Muscle layer of duodenum (tissue), 2 donors: ENCODE data around the gene PUM1.
"Not testable (repeated sequence)": the region's sequence is repeated elsewhere in the genome, so short reads cannot be mapped to it uniquely, and the experiment has no call there.

ENCODE experiments used
- H3K27ac ChIP-seq: one replicate; pipeline ENCODE4 v1.7.0; 2013; ENCODE audit warnings: mild to moderate bottlenecking, low read length
- H3K27me3 ChIP-seq: one replicate; pipeline ENCODE4 v1.7.0; 2013; ENCODE audit warnings: low read depth, mild to moderate bottlenecking, control low read depth, low read length
- H3K36me3 ChIP-seq, 2 donors: one replicate each; pipeline ENCODE4 v1.7.0; 2013; ENCODE audit warnings: low read length in 2 of 2, control low read depth in 1 of 2, mild to moderate bottlenecking in 1 of 2; ENCODE audit not compliant: insufficient read depth in 2 of 2, control insufficient read depth in 1 of 2
- H3K4me1 ChIP-seq, 2 donors: one replicate each; pipeline ENCODE4 v1.7.0; 2013; ENCODE audit warnings: low read length in 2 of 2, mild to moderate bottlenecking in 2 of 2, control low read depth in 1 of 2, moderate library complexity in 1 of 2; ENCODE audit not compliant: insufficient read depth in 2 of 2, control insufficient read depth in 1 of 2
- H3K4me3 ChIP-seq, 2 donors: one replicate each; pipeline ENCODE4 v1.7.0; 2013; ENCODE audit warnings: low read length in 2 of 2, low read depth in 1 of 2, mild to moderate bottlenecking in 1 of 2
- H3K9me3 ChIP-seq, 2 donors: one replicate each; pipeline ENCODE4 v1.7.0; 2013; ENCODE audit warnings: low read length in 2 of 2, control low read depth in 1 of 2, mild to moderate bottlenecking in 1 of 2; ENCODE audit not compliant: control insufficient read depth in 1 of 2
- donor health status: healthy.

Gene PUM1

DNA sequence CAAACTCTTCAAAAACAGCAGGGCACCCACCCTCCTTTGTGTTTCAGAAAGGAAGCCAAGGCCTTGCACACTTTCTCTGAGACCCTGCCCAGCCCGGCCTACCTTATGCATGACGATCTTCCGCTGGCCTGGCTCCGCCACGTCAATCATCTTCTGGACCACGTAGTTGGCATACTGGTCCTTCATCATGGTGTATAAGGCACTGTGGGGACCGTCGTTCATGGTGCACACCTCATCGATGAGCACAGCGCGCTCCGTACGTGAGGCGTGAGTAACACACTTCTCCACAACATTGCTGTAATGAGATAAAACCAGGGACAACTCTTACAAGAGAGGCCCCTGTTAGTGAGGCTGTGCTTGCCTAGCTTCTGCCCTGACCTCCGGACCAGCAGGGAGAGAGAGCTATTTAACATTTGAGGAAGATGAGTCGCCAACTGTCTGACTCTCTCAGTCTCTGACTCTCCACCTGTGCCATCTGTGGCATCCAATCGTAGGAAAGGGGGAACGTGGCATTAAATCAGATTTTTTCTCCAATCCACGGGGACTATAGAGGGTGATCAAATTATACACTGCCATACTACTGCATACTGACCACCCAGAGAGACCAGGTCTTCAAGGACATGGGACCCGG, 128.9 kb downstream of the PUM1 start:
- Histone ChIP-seq H3K27me3 (no peaks in the 10 kb centered on the region), H3K27ac (no peak overlapping the region), H3K4me1 (peaks cover 0 to 5% of the 10 kb centered on the region in 2 donors), H3K9me3 (no peaks in the 10 kb centered on the region), H3K36me3 (peaks cover 50 to 60% of the 10 kb centered on the region in 2 donors), H3K4me3 (no peak overlapping the region)

DNA sequence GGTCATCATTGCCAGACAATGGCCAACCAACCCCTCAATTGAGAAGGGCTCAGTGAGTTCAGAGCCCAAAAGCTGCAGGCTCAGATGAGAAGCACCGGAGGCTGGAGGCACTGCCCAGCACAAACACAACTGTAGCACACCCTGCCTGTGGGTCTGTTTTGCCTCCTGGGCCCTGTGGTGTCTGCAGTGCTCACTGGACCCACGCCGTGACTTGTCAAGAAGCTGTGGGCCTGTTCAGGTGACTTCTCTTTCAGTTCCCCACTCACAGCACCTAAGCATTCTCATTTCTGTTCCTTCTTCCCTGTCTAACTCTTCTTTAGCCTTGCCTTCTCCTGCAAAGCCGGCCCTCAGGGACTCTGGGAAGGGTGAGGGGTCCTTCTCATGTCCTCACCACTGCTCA, 129.8 kb downstream of the PUM1 start:
- H3K4me3 ChIP-seq, H3K27me3 ChIP-seq, H3K4me1 ChIP-seq, H3K9me3 ChIP-seq, H3K27ac ChIP-seq: not testable (repeated sequence)
- H3K36me3 ChIP-seq: peaks cover 41 to 57% of the 10 kb centered on the region in 2 donors

DNA sequence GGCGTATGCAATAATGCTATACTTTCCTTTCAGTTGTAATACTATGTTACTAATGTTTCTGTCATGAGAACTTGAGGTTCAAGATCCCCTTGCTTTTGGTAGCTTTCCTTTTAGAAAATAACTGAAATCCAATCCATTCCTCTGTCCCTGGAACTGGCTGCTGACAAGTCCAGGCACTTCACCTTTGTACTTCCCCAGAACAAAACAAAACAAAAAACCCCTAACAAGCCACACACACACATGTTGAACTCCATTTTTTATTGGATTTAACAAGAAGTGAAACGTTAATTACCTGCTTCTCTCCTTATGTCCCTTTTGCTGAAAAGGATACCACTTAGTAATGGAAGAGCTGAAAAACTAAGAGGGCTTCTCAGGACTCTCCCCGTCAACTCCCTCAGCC, 130.9 kb downstream of the PUM1 start:
- Histone ChIP-seq H3K4me1 (peaks cover 0 to 6% of the 10 kb centered on the region in 2 donors), H3K9me3 (no peaks in the 10 kb centered on the region), H3K27ac (no peak overlapping the region), H3K36me3 (peaks cover 37 to 47% of the 10 kb centered on the region in 2 donors), H3K4me3 (no peak overlapping the region), H3K27me3 (no peaks in the 10 kb centered on the region)

DNA sequence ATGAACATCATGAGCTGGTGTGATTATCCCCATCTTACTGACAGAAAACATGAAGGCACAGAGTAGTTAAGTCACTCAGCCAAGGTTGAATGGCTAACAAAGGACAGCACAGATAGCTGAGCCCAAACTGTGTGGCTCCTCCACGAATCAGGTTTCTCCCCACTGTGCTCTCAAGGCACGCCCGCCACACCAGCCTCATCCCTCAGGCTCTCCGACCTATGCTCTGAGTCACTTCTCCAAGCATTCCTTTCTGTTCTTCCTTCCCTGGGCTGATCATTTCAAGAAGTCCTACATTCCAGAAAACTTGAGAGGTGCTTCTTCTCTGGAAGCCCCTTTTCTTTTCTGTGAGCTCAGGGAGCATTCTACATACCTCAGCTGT, 131.7 kb downstream of the PUM1 start:
- H3K9me3 ChIP-seq: no peaks in the 10 kb centered on the region
- H3K36me3 ChIP-seq: peaks cover 37 to 40% of the 10 kb centered on the region in 2 donors
- H3K27ac ChIP-seq: no peak overlapping the region
- no peak overlapping the region for H3K4me3 ChIP-seq
- peaks cover 0 to 11% of the 10 kb centered on the region in 2 donors for H3K4me1 ChIP-seq
- no peaks in the 10 kb centered on the region for H3K27me3 ChIP-seq

DNA sequence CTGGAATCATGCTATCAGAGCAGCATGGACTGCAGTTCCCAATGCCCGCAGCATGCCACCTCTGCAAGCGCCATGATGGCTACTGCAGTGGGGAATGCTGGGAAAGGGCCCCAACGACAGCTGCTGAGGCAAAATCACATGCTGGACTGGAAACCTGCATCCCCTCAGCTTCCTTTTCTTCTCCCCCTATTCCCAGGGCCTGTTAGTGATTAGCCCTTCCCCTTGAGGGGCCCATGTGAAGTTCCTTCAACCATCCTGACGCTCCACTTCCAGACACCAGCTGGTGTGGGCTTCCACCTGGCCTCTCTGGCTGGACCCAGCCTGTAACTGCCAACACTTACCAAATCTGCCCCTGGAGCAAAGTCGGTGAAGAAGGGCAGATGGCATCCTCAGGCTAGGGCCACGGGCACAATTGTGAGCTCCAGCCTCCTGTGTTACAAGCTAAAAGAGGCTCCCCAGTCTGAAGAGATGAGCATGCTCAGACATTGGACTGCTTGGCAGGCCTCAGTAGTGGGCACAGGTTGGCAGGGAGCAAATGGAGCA, 134.8 kb downstream of the PUM1 start:
- Histone ChIP-seq H3K27ac (no peak overlapping the region), H3K9me3 (no peaks in the 10 kb centered on the region), H3K36me3 (peaks cover 24 to 27% of the 10 kb centered on the region in 2 donors)

DNA sequence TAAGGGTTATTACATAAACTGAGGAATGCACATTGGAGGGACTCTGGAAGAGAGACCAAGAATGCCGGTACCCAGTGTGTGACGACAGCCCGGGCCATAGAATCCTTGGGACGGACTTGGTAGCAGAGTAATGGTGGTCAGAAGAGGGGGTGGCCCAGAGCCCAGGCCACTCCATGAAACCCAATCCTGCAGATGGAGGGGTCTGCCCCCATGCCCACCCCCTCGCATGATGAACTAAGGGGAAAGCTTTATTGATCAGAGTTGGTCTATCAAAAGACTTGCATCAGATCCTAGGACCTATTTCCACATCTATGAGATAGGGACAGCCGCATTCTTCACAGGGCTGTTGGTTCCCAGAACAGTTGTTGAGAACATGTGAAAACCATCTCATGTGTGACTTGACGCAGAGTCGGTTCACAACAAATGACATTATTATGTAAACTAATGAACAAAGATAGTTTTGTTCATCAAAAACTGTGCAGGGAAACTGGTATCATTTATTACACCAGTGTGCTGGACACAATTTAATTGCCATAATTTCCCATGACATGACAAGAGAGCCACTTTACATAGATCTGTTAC, 135.5 kb downstream of the PUM1 start:
- no peak overlapping the region for H3K27ac ChIP-seq
- H3K27me3 ChIP-seq: no peaks in the 10 kb centered on the region
- peaks cover 0 to 11% of the 10 kb centered on the region in 2 donors for H3K4me1 ChIP-seq
- no peak overlapping the region for H3K4me3 ChIP-seq
- H3K36me3 ChIP-seq: peaks cover 19 to 23% of the 10 kb centered on the region in 2 donors
- no peaks in the 10 kb centered on the region for H3K9me3 ChIP-seq

More for the DNA sequence above, 134.8 kb downstream of the PUM1 start:
- Histone ChIP-seq H3K4me1 (peaks cover 0 to 11% of the 10 kb centered on the region in 2 donors), H3K27me3 (no peaks in the 10 kb centered on the region), H3K4me3 (no peak overlapping the region)

DNA sequence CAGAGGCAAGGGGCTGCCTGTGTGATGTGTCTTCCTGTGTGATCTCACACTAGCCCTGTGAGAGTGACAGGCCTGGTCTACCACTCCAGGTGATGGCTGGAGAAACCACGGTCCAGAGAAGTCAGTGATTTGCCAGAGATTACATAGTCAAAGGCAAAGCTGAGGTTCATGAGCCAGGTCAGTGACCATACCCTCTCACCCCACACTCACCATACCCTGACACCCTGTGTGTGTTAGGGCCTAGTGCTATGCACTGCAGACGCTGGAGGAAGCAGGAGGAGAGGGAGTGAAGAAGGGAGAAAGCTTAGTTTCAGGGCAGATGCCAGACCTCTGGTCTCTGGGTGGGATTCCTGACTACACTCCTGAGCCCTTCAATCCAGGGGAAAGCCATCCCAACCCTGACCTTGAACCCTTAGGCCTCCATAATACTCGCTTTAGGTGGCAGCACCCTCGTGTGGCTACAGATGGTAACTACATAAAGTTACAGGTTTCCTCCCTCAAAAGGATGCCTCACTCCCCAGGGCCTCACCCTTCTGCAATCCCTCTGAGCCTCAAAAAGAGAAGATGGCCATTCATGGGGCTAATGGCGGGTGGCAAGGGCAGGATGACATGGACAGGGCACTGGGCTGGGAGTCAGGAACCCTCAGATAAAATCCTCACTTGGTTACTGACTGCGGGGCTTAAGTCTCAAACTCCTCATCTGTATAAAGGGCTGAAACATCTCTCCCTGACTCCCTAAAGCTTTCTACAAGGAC, 136.2 kb downstream of the PUM1 start:
- H3K9me3 ChIP-seq: no peaks in the 10 kb centered on the region
- no peak overlapping the region for H3K4me3 ChIP-seq
- H3K27me3 ChIP-seq: no peaks in the 10 kb centered on the region
- H3K27ac ChIP-seq: no peak overlapping the region
- H3K36me3 ChIP-seq: peaks cover 11 to 16% of the 10 kb centered on the region in 2 donors
- peaks cover 0 to 11% of the 10 kb centered on the region in 2 donors for H3K4me1 ChIP-seq

DNA sequence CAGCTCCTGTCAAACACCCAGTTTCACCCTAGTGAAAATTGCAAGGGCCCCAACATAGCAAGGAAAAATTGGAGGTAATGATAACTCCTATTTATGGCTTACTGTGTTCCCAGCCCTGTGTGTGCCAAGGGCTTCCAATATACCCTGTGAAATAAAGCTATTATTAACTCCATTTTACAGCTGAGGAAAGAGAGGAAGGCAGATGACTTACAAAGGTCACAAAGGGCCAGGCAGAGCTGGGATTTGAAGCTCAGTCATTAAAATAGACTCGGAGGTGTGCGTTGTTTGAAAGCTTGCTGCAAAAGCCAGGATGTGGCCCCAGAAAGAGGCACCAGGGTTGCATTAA, 136.8 kb downstream of the PUM1 start:
- Histone ChIP-seq H3K4me3 (no peak overlapping the region), H3K9me3 (no peaks in the 10 kb centered on the region), H3K27ac (no peak overlapping the region), H3K27me3 (no peaks in the 10 kb centered on the region), H3K36me3 (peaks cover 6 to 11% of the 10 kb centered on the region in 2 donors), H3K4me1 (peaks cover 0 to 11% of the 10 kb centered on the region in 2 donors)

DNA sequence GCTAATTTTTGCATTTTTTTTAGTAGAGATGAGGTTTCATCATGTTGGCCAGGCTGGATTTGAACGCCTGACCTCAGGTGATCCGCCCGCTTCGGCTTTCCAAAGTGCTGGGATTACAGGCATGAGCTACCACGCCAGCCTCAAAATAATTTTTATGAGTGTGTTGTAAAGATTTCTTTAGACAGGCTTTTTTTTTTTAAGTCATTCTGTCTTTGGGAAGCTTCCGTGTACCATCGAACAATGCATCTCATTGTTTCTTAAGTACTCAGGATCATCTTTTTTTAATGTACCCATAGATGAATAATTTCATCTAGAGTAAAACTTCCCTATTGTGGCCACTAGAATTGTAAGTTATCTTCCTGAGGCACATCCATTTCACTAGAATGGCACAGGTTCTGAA, 137.3 kb downstream of the PUM1 start:
- no peak overlapping the region for H3K4me3 ChIP-seq
- H3K9me3 ChIP-seq: no peaks in the 10 kb centered on the region
- no peak overlapping the region for H3K27ac ChIP-seq
- no peaks in the 10 kb centered on the region for H3K27me3 ChIP-seq
- H3K4me1 ChIP-seq: peaks cover 0 to 6% of the 10 kb centered on the region in 2 donors
- H3K36me3 ChIP-seq: peaks cover 4 to 5% of the 10 kb centered on the region in 2 donors

DNA sequence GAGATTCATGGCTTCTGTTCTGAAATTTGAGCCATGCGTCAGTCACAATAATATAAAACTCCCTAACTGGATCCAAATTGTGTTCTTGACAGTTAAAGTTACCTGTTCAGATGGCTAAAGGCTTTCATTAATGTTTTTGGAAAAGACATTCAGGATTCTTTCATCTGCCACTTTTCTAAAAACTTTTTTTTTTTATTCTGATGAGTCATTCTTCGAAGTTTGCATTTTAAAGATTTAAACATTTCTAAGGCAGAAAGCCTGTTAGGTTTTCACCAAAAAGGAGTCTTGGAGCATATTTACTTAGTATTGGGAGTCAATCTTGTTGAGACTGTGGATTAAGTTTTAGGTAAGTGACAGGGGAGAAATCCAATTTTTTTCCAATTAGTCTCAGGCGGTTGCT, 138.1 kb downstream of the PUM1 start:
- H3K27ac ChIP-seq: no peak overlapping the region
- no peak overlapping the region for H3K4me3 ChIP-seq
- H3K36me3 ChIP-seq: no peaks in the 10 kb centered on the region
- H3K4me1 ChIP-seq: peaks cover 0 to 6% of the 10 kb centered on the region in 2 donors
- no peaks in the 10 kb centered on the region for H3K27me3 ChIP-seq
- H3K9me3 ChIP-seq: no peaks in the 10 kb centered on the region

DNA sequence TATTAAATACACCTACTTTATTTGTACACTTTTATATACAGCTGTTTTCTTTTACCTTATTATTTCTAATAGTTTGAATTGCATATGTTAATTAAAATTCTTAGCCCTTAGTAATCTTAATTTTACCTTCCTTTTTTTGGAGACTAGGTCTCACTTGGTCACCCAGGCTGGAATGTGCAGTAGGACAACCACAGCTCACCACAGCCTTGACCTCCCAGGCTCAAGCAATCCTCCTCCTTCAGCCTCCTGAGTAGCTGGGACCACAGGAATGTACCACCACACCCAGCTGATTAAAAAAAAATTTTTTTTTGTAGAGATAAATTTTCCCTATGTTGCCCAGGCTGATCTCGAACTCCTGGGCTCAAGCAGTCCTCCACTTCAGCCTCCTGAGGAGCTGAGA, 141.9 kb downstream of the PUM1 start:
- Histone ChIP-seq H3K9me3 (no peaks in the 10 kb centered on the region), H3K4me3 (no peak overlapping the region), H3K27me3 (no peaks in the 10 kb centered on the region), H3K4me1 (no peaks in the 10 kb centered on the region), H3K36me3 (no peaks in the 10 kb centered on the region), H3K27ac (no peak overlapping the region)
